OCI-LY7 (cell line): ENCODE results near the gene STIP1. TPM values are rescaled to one million over a fixed set of nuclear protein-coding genes. Genes with fewer than 3 reads are reported as not detected.
A peak's percentile ranks its signal among the peaks of the same experiment; 100 is the strongest.

Experiments
- BruUV-seq: library from RNA; stranded (reverse); fragments of 400-500 nt; replicated peaks from 2 replicates; lab custom pipeline; 2021; lab: Mats Ljungman, UMichigan
- CTCF ChIA-PET: fragments of 300-600 bp; sonication (Branson Sonifier 250); formaldehyde crosslinking; loops from one replicate; lab custom pipeline; 2022; ENCODE audit warnings: antibody characterized with exemption; ENCODE audit not compliant: unreplicated experiment; lab: Charles Lee
- POLR2A ChIA-PET: fragments of 300-600 bp; sonication (Branson Sonifier 250); formaldehyde crosslinking; loops from one replicate; lab custom pipeline; 2022; ENCODE audit warnings: antibody characterized with exemption; lab: Charles Lee
- DNase-seq: peaks from one replicate; pipeline ENCODE4 v3.0.0-alpha.2; 2015; ENCODE audit warnings: low spot score
- H2AFZ ChIP-seq: fragments of 200-600 bp; sonication (generic), shearing (Covaris generic); 2 replicates; pipeline ENCODE4 v1.6.1; 2014; ENCODE audit warnings: mild to moderate bottlenecking, antibody characterized with exemption, low read length, moderate library complexity
- H3K27ac ChIP-seq: fragments of 200-600 bp; sonication (generic); 2 replicates; pipeline ENCODE4 v1.5.1; 2014; ENCODE audit warnings: mixed run types, low read depth, mild to moderate bottlenecking, moderate library complexity, low read length, inconsistent platforms; ENCODE audit not compliant: poor library complexity, severe bottlenecking
- H3K36me3 ChIP-seq: fragments of 200-600 bp; sonication (generic); 2 replicates; pipeline ENCODE4 v1.6.1; 2014; ENCODE audit warnings: mild to moderate bottlenecking, antibody characterized with exemption, low read length, moderate library complexity, mixed read lengths; ENCODE audit not compliant: insufficient read depth
- H3K4me1 ChIP-seq: fragments of 200-600 bp; sonication (generic); 2 replicates; pipeline ENCODE4 v1.5.1; 2014; ENCODE audit warnings: mild to moderate bottlenecking, low read length; ENCODE audit not compliant: insufficient read depth, poor library complexity, severe bottlenecking
- H3K4me2 ChIP-seq: fragments of 200-600 bp; sonication (generic); 2 replicates; pipeline ENCODE4 v1.6.1; 2014; ENCODE audit warnings: mild to moderate bottlenecking, low read length
- H3K4me3 ChIP-seq: fragments of 200-600 bp; sonication (generic); 2 replicates; pipeline ENCODE4 v1.5.1; 2014; ENCODE audit warnings: mild to moderate bottlenecking, low read depth, low read length; ENCODE audit not compliant: poor library complexity, severe bottlenecking
- H3K79me2 ChIP-seq: fragments of 200-600 bp; sonication (generic); 2 replicates; pipeline ENCODE4 v1.6.1; 2016; ENCODE audit warnings: low read depth, mild to moderate bottlenecking, low read length, moderate library complexity, mixed read lengths; ENCODE audit not compliant: insufficient read depth
- H3K9me2 ChIP-seq: fragments of 200-600 bp; sonication (generic); 2 replicates; pipeline ENCODE4 v1.6.1; 2016; ENCODE audit warnings: mild to moderate bottlenecking, low read length, mixed read lengths; ENCODE audit not compliant: insufficient read depth
- H3K9me3 ChIP-seq: fragments of 200-600 bp; sonication (generic); 2 replicates; pipeline ENCODE4 v1.6.1; 2014; ENCODE audit warnings: mild to moderate bottlenecking, mixed run types, low read length, mixed read lengths
- H4K20me1 ChIP-seq: fragments of 200-600 bp; sonication (generic); 2 replicates; pipeline ENCODE4 v1.6.1; 2014; ENCODE audit warnings: mild to moderate bottlenecking, antibody characterized with exemption, low read length, moderate library complexity, mixed read lengths; ENCODE audit not compliant: insufficient read depth
- CTCF ChIP-seq: fragments of 200-600 bp; sonication (generic); conservative IDR thresholded peaks from 2 replicates; pipeline ENCODE4 v1.5.1; 2014; ENCODE audit warnings: mild to moderate bottlenecking, antibody characterized with exemption, low read length, moderate library complexity, mixed read lengths
- EZH2phosphoT487 ChIP-seq: fragments of 200-600 bp; sonication (generic); IDR thresholded peaks from 2 replicates; pipeline ENCODE4 v1.6.1; 2018; ENCODE audit warnings: low read depth, borderline replicate concordance, mild to moderate bottlenecking, mixed run types, antibody characterized with exemption, low read length, moderate library complexity, mixed read lengths
- intact Hi-C: fragments of 100-400 bp; cut with micrococcal nuclease; formaldehyde crosslinking; loops from one replicate; pipeline ENCODE4 v1.10.0; 2022; ENCODE audit not compliant: unreplicated experiment
- total RNA-seq, 2 experiments: library from RNA; depleted of rRNA in 1 of 2; stranded (reverse); fragments of >200 nt in 1 of 2; shearing (Covaris generic) in 1 of 2; gene quantifications; 2 replicates each; pipeline ENCODE4 v1.2.3, GENCODE V29; 2014 to 2022

Gene STIP1
- total RNA-seq, 2 experiments from 2014 or later, result 240 to 271 TPM

- H3K36me3 ChIP-seq, result peaks cover 78% of the 10 kb centered on the region
These were observed 30.9 kb downstream of the STIP1 start for GRCh38 chr11:64216879-64217278.

GRCh38 chr11:64218628-64219353 is 32.8 kb downstream of the STIP1 start:
- POLR2A ChIA-PET, result no interaction called here
- BruUV-seq, result no TSS peak
- H3K36me3 ChIP-seq, result peaks cover 78% of the 10 kb centered on the region

More at GRCh38 chr11:64216879-64217278, 30.9 kb downstream of the STIP1 start:
- Histone ChIP-seq H2AFZ (no peak overlapping the region), H3K27ac (no peak overlapping the region), H3K9me3 (no peaks in the 10 kb centered on the region), H3K4me1 (peaks cover 4% of the 10 kb centered on the region), H3K9me2 (no peaks in the 10 kb centered on the region), H4K20me1 (no peaks in the 10 kb centered on the region; the same call in 1 of the 2 replicates), H3K4me2 (no peak overlapping the region), H3K79me2 (no peaks in the 10 kb centered on the region), H3K4me3 (no peak overlapping the region)
- intact Hi-C loops, result no loop called here
- CTCF ChIA-PET, result interaction anchor here (0.6 kb wide), 1 partner anchor 27 kb away, joined by 4 read pairs; no protein-coding TSS in a partner anchor
- POLR2A ChIA-PET, result interaction anchor here (0.6 to 1.7 kb wide), 4 partner anchors 10 to 171 kb away, joined by 3 to 7 read pairs (median 6); partner anchors contain the start of genes FERMT3, NUDT22 and TRPT1
- no peak for DNase-seq
- TF ChIP-seq EZH2phosphoT487 (no peak), CTCF (peak; percentile 36; the same call in 1 of the 2 replicates)
- BruUV-seq, result no TSS peak

More at GRCh38 chr11:64218628-64219353, 32.8 kb downstream of the STIP1 start:
- Histone ChIP-seq H4K20me1 (no peaks in the 10 kb centered on the region; the same call in 1 of the 2 replicates), H3K4me3 (no peak overlapping the region), H3K79me2 (no peaks in the 10 kb centered on the region), H3K9me2 (no peaks in the 10 kb centered on the region), H3K4me1 (peaks cover 4% of the 10 kb centered on the region), H3K4me2 (no peak overlapping the region), H3K9me3 (no peaks in the 10 kb centered on the region), H3K27ac (no peak overlapping the region), H2AFZ (no peak overlapping the region)
- intact Hi-C loops, result no loop called here
- CTCF ChIA-PET, result no interaction called here
- DNase-seq, result no peak
- TF ChIP-seq EZH2phosphoT487 (no peak), CTCF (no peak)
